AG04450 (cell line): ENCODE data around the gene CLIP2. TPM values are rescaled to one million over a fixed set of nuclear protein-coding genes. Genes with fewer than 3 reads are reported as not detected.

Experiments
- CTCF ChIA-PET: fragments of 300-600, 350-600 bp; formaldehyde crosslinking; extraction: SDS; loops from one replicate; lab custom pipeline; 2022; ENCODE audit warnings: antibody characterized with exemption, inconsistent platforms; lab: Charles Lee
- POLR2A ChIA-PET: fragments of 350-600 bp; formaldehyde crosslinking; extraction: SDS; loops from one replicate; lab custom pipeline; 2021; ENCODE audit warnings: antibody characterized with exemption, inconsistent platforms; lab: Yijun Ruan, JAX
- DNase-seq: peaks from one replicate; pipeline ENCODE4 v3.0.0-alpha.2; 2011; ENCODE audit warnings: low read depth, low spot score
- H3K27ac ChIP-seq: one replicate; pipeline ENCODE4 v1.5.1; 2012; ENCODE audit warnings: low read depth, low read length, control low read depth
- H3K27me3 ChIP-seq: one replicate; pipeline ENCODE4 v1.6.0; 2012; ENCODE audit warnings: low read length; ENCODE audit not compliant: control insufficient read depth, insufficient read depth
- H3K4me3 ChIP-seq: 2 replicates; pipeline ENCODE4 v1.5.1; 2011; ENCODE audit warnings: mild to moderate bottlenecking, low read depth, low read length, control low read depth
- H3K9me3 ChIP-seq: 2 replicates; pipeline ENCODE4 v1.5.1; 2012; ENCODE audit warnings: low read length; ENCODE audit not compliant: control insufficient read depth, insufficient read depth
- CTCF ChIP-seq: IDR thresholded peaks from 2 replicates; pipeline ENCODE4 v1.5.1; 2011; ENCODE audit warnings: low read depth, low read length, control low read depth, inconsistent platforms
- polyA plus RNA-seq: library from polyadenylated mRNA; depleted of rRNA; stranded (reverse); fragments of >200 nt; gene quantifications from 2 replicates; pipeline ENCODE4 v1.2.3, GENCODE V29; 2011

CLIP2 gene
- polyA plus RNA-seq, 1 experiment = 7.2 TPM

- no peak overlapping the region for H3K27ac ChIP-seq
- no peak for TF ChIP-seq CTCF
- no peak overlapping the region for H3K4me3 ChIP-seq
- no peaks in the 10 kb centered on the region for H3K9me3 ChIP-seq
- no peaks in the 10 kb centered on the region for H3K27me3 ChIP-seq
- no peak for DNase-seq
- POLR2A ChIA-PET = no interaction called here
- CTCF ChIA-PET = interaction anchor here (0.5 to 1.1 kb wide), 2 partner anchors 118 to 215 kb away, joined by 4 read pairs; no protein-coding TSS in a partner anchor
Measured at GRCh38 chr7:74282748-74283459, 6.3 kb upstream of the CLIP2 start.

DNA sequence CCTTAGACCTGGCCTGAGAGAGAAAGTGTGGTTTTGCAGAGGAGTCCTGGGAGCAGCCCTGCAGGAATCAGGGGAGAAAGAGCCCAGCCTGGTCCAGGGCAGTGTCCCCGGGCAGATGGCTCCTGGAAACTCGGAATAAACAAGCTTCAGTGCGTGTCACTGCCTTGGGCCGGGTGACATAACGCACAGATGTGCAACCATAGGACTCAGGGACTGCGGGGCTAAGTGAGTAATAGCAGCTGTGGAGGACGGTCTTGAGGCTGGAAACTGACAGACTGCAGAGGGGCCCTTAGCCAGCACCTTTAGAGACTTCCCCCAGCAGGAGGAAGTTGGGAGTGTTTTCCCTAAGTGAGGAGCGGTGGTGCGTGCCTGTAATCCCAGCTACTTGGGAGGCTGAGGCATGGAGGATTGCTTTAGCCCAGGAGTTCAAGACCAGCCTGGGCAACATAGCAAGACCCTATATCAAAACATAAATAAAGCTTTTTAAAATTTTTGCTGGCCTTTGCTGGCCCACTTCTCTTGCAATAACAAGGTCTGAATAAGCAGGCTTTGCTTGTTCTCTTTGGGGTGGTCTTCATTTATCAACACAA, 5.3 kb upstream of the CLIP2 start:
- no peak overlapping the region for H3K27ac ChIP-seq
- POLR2A ChIA-PET = no interaction called here
- no peak overlapping the region for H3K4me3 ChIP-seq
- no peaks in the 10 kb centered on the region for H3K9me3 ChIP-seq
- TF ChIP-seq CTCF = no peak
- no peaks in the 10 kb centered on the region for H3K27me3 ChIP-seq
- DNase-seq = no peak
- CTCF ChIA-PET = interaction anchor here (0.6 to 1.1 kb wide), 2 partner anchors 20 to 117 kb away, joined by 3 to 4 read pairs; no protein-coding TSS in a partner anchor

- Histone ChIP-seq H3K27ac (no peak overlapping the region), H3K9me3 (no peaks in the 10 kb centered on the region), H3K27me3 (no peaks in the 10 kb centered on the region), H3K4me3 (no peak overlapping the region)
- DNase-seq = no peak
- CTCF ChIA-PET = interaction anchor here (0.6 kb wide), 1 partner anchor 21 kb away, joined by 3 read pairs; no protein-coding TSS in a partner anchor
- TF ChIP-seq CTCF = no peak
- POLR2A ChIA-PET = no interaction called here
Measured at GRCh38 chr7:74284781-74285259, 4.4 kb upstream of the CLIP2 start.

- POLR2A ChIA-PET = no interaction called here
- Histone ChIP-seq H3K4me3 (no peak overlapping the region), H3K27ac (no peak overlapping the region), H3K27me3 (no peaks in the 10 kb centered on the region), H3K9me3 (no peaks in the 10 kb centered on the region; the same call in 1 of the 2 replicates)
- CTCF ChIA-PET = no interaction called here
- no peak for TF ChIP-seq CTCF
- no peak for DNase-seq
Measured at GRCh38 chr7:74286131-74286530, 3.1 kb upstream of the CLIP2 start.
